ENCODE data around the gene SIGLEC14. TPM values are rescaled to one million over a fixed set of nuclear protein-coding genes. Genes with fewer than 3 reads are reported as not detected.

The SIGLEC14 gene
- total RNA-seq, 4 donors from 2014 or later: 0.83 to 2.2 (median 0.98) TPM; not detected in 1

GRCh38 chr19:51690454-51691073 lies 43.9 kb upstream of the SIGLEC14 start:
- peak overlapping the region; percentile 92 to 97 (median 94) for H3K27ac ChIP-seq
- no peaks in the 10 kb centered on the region for H3K9me3 ChIP-seq
- no peaks in the 10 kb centered on the region for H3K36me3 ChIP-seq
- intact Hi-C loops (cut with DNase I; ENCODE audit: low total_unique reads): loop anchor here (1.0 kb wide), 1 partner anchor 14 kb away; no protein-coding TSS in a partner anchor
- DNase-seq (no peak), ATAC-seq (peak; percentile 23 to 26)
- in situ Hi-C loops (cut with MboI; ENCODE audit: low sequenced_read_pairs in 4 of 4): no loop called here
- H3K4me3 ChIP-seq: peak overlapping the region; percentile 71 to 89 (median 82)
- H3K27me3 ChIP-seq: peaks cover 0 to 5% (median 0%) of the 10 kb centered on the region in 3 donors
- TF ChIP-seq POLR2A (IDR thresholded peaks at IDR 0.05): peak; percentile 23 to 45
- no peak for TF ChIP-seq CTCF (IDR thresholded peaks at IDR 0.05 in 4 of 5, conservative IDR thresholded peaks at IDR 0.05 in 1 of 5)
- peaks cover 9 to 16% of the 10 kb centered on the region in 2 donors for H3K4me1 ChIP-seq

GRCh38 chr19:51689751-51690453 lies 43.3 kb upstream of the SIGLEC14 start:
- Histone ChIP-seq H3K27me3 (peaks cover 0 to 5% (median 0%) of the 10 kb centered on the region in 3 donors), H3K27ac (peak overlapping the region; percentile 92 to 97 (median 94)), H3K4me3 (peak overlapping the region; percentile 71 to 89 (median 82)), H3K4me1 (peaks cover 9 to 16% of the 10 kb centered on the region in 2 donors), H3K9me3 (no peaks in the 10 kb centered on the region), H3K36me3 (no peaks in the 10 kb centered on the region)
- intact Hi-C loops (cut with DNase I; ENCODE audit: low total_unique reads) (loop anchor here (1.0 to 10.0 kb wide), 2 partner anchors 14 to 325 kb away; partner anchors contain the start of genes CLDND2 and ETFB), in situ Hi-C loops (cut with MboI; ENCODE audit: low sequenced_read_pairs in 4 of 4) (no loop called here)
- DNase-seq (no peak), ATAC-seq (no peak)
- no peak for TF ChIP-seq CTCF (IDR thresholded peaks at IDR 0.05 in 4 of 5, conservative IDR thresholded peaks at IDR 0.05 in 1 of 5)
- no peak for TF ChIP-seq POLR2A (IDR thresholded peaks at IDR 0.05)

- peak overlapping the region; percentile 92 to 97 (median 94) for H3K27ac ChIP-seq
- in situ Hi-C loops (cut with MboI; ENCODE audit: low sequenced_read_pairs in 4 of 4): no loop called here
- H3K4me3 ChIP-seq: peak overlapping the region; percentile 71 to 89 (median 82)
- H3K27me3 ChIP-seq: peaks cover 0 to 5% (median 0%) of the 10 kb centered on the region in 3 donors
- no peaks in the 10 kb centered on the region for H3K9me3 ChIP-seq
- ATAC-seq (peak; percentile 79 to 83), DNase-seq (peak; percentile 72 to 74)
- H3K36me3 ChIP-seq: no peaks in the 10 kb centered on the region
- H3K4me1 ChIP-seq: peaks cover 9 to 16% of the 10 kb centered on the region in 2 donors
- intact Hi-C loops (cut with DNase I; ENCODE audit: low total_unique reads): loop anchor here (10.0 kb wide), 1 partner anchor 324 kb away; the partner anchor contains the start of genes CLDND2 and ETFB
- peak in 1 of 2 donors; percentile 69 for TF ChIP-seq POLR2A (IDR thresholded peaks at IDR 0.05)
- TF ChIP-seq CTCF (IDR thresholded peaks at IDR 0.05 in 4 of 5, conservative IDR thresholded peaks at IDR 0.05 in 1 of 5): peak in 1 of 5 experiments; percentile 29
These were observed 42.3 kb upstream of the SIGLEC14 start for GRCh38 chr19:51688671-51689571.
